ENCODE measurements around the gene LYSMD3. TPM values are rescaled to one million over a fixed set of nuclear protein-coding genes. Genes with fewer than 3 reads are reported as not detected.

Gene LYSMD3
- total and polyA plus RNA-seq, 5 experiments from 2014 or later = 6.6 to 26.9 (median 8.4) TPM

DNA sequence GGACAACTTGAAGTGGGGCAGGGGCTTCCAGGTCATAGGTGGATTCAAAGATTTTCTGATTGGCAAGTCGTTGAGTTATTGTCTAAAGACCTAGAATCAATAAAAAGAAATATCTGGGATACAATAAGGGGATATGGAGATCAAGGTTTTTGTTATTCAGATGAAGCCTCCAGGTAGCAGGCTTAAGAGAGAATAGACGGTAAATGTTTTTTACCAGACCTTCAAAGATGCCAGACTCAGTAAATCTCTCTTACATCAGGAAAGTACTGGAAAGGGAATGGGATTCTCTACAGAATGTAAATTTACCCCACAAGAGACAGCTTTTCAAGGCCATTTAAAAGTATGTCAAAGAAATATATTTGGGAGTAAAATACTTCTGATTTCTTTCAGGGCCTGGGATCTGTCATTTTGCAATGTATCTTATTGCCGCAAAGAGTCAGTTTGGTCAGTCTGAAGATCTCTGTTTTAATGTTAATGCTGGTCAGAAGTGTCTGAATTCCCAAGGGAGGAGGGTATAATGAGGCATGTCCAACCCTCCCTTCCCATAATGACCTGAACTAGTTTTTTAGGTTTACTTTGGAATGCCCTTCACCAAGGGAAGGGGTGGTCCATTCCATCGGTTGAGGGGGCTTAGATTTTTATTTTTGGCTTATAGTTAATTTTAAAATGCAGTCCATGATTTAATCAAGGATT is 13.6 kb upstream of the LYSMD3 start:
- Mint-ChIP-seq H3K27ac (no peak overlapping the region), H3K36me3 (no peaks in the 10 kb centered on the region), H3K9me3 (no peaks in the 10 kb centered on the region), H3K4me1 (no peaks in the 10 kb centered on the region), H3K4me3 (no peak overlapping the region), H3K27me3 (peaks cover 18 to 60% (median 34%) of the 10 kb centered on the region in 5 donors)
- ATAC-seq (no peak), DNase-seq (no peak)
- POLR2A ChIA-PET = no interaction called here

DNA sequence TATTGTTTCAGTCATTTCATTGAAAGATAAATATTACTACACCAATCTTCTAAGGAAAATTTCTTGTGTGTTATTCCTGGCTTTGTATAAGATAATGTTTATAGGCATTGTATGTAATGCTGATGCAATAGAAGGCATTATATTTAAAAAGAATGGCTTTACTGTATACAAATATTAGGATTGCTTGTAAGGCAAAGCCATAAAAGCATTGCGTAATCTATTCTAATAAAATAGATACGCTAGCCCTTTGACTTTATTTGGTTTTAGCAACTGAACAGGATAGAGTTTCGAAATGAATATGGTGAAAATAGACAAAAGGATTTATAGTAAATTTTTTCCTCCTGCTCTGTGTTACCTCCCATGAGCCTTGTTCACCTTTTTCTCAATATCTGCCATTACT is 5.5 kb upstream of the LYSMD3 start:
- Mint-ChIP-seq H3K27me3 (peaks cover 18 to 49% (median 21%) of the 10 kb centered on the region in 5 donors), H3K36me3 (no peaks in the 10 kb centered on the region), H3K27ac (no peak overlapping the region), H3K9me3 (no peaks in the 10 kb centered on the region), H3K4me3 (no peak overlapping the region), H3K4me1 (peaks cover 0 to 5% (median 1%) of the 10 kb centered on the region in 4 donors)
- DNase-seq = no peak
- no peak for ATAC-seq
- POLR2A ChIA-PET = interaction anchor here (0.6 kb wide), 1 partner anchor 846 kb away, joined by 4 read pairs; no protein-coding TSS in a partner anchor

DNA sequence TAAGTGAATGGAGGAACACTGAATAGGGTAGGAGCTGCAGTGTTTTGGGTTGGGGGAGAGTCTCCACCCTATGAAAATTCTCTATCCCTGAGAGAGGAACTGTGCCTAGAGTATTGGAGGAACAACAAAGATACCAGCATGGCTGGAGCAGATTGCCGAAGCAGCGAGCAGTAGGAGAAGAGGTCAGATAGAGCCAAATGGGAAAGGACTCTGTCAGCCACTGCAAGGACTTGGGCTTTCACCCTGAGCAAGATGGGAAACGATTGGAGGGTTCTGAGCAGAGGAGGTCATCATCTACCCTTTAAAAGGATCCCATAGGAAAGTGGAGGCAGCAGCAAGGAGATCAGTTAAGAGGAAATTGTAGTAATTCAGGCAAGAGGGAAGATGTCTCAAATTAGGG is 4.4 kb upstream of the LYSMD3 start:
- H3K27ac Mint-ChIP-seq = no peak overlapping the region
- H3K27me3 Mint-ChIP-seq = peaks cover 17 to 40% (median 20%) of the 10 kb centered on the region in 5 donors
- H3K4me1 Mint-ChIP-seq = peaks cover 0 to 8% (median 2%) of the 10 kb centered on the region in 4 donors
- no peak overlapping the region for H3K4me3 Mint-ChIP-seq
- H3K36me3 Mint-ChIP-seq = no peaks in the 10 kb centered on the region
- POLR2A ChIA-PET = no interaction called here
- ATAC-seq (no peak), DNase-seq (no peak)
- H3K9me3 Mint-ChIP-seq = no peaks in the 10 kb centered on the region

DNA sequence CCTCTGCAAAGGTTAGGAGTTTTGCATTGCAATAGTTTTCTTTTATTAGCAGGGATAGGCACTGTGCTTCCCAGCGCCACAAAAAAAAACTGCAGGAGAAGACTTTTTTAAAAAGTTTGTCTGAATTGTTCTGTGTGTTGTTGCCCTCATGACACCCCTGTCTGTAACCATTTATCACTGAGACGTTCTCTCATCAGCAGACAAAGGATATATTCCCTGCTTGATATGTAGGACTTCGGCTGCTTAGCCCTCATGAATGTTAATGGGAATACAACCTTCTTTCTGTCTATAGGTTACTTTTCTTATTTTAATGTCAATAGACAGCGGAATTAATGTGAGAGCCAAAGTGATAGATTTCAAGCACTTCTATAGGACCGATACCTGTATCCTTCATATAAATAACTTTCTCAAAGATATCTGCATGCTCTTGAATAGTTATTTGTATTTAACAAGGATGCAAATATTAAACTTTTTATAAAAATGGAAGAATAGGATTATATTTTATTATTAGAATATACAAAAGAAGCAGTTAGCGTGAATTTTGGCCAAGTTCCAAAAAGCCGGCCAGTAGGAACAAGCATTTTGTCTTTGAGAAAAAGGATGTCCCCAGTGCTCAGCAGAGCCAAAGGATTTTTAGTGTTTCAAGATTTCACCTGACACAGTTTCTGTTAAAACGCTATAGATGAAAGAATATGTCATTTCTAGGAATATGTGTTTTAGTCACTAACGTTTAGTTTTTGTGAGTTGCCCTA is 1.5 kb upstream of the LYSMD3 start:
- ATAC-seq = no peak
- peak overlapping the region in 4 of 10 donors; percentile 48 to 100 (median 100) for H3K4me3 Mint-ChIP-seq
- POLR2A ChIA-PET = interaction anchor here (2.9 to 3.1 kb wide), 2 partner anchors 56 to 121 kb away, joined by 40 to 50 read pairs; partner anchors contain the start of genes CETN3, MBLAC2 and POLR3G

GRCh38 chr5:90529939-90530677 is 724 bp upstream of the LYSMD3 start:
- Mint-ChIP-seq H3K4me1 (peaks cover 13 to 39% (median 31%) of the 10 kb centered on the region in 4 donors), H3K9me3 (no peaks in the 10 kb centered on the region)
- peak; percentile 66 to 71 for ATAC-seq

More for the DNA sequence above, 1.5 kb upstream of the LYSMD3 start:
- Mint-ChIP-seq H3K36me3 (peaks cover 0 to 11% (median 0%) of the 10 kb centered on the region in 3 donors), H3K27me3 (peaks cover 15 to 37% (median 18%) of the 10 kb centered on the region in 5 donors), H3K27ac (peak overlapping the region in 8 of 10 donors; percentile 83 to 100 (median 98)), H3K9me3 (no peaks in the 10 kb centered on the region), H3K4me1 (peaks cover 13 to 34% (median 29%) of the 10 kb centered on the region in 4 donors)
- DNase-seq = no peak

GRCh38 chr5:90528601-90529193 is 687 bp downstream of the LYSMD3 start:
- POLR2A ChIA-PET = interaction anchor here (0.7 to 3.1 kb wide), 5 partner anchors 52 to 856 kb away, joined by 3 to 50 read pairs (median 8); partner anchors contain the start of genes CETN3, MBLAC2 and POLR3G

More at GRCh38 chr5:90529939-90530677, 724 bp upstream of the LYSMD3 start:
- DNase-seq = peak in 6 of 10 donors; percentile 17 to 93 (median 68)
- Mint-ChIP-seq H3K27ac (peak overlapping the region; percentile 96 to 100 (median 99)), H3K36me3 (peaks cover 0 to 15% (median under 1%) of the 10 kb centered on the region in 3 donors), H3K4me3 (peak overlapping the region; percentile 95 to 100 (median 100)), H3K27me3 (peaks cover 8 to 29% (median 14%) of the 10 kb centered on the region in 5 donors)
- POLR2A ChIA-PET = interaction anchor here (0.7 to 3.1 kb wide), 6 partner anchors 56 to 1640 kb away, joined by 3 to 50 read pairs (median 5); partner anchors contain the start of genes CETN3, MBLAC2 and POLR3G

GRCh38 chr5:90519081-90519480 is 10.3 kb downstream of the LYSMD3 start:
- H3K27ac Mint-ChIP-seq = peak overlapping the region in 4 of 10 donors; percentile 11 to 64 (median 46)
- H3K27me3 Mint-ChIP-seq = no peaks in the 10 kb centered on the region
- ATAC-seq (no peak), DNase-seq (no peak)
- no peaks in the 10 kb centered on the region for H3K9me3 Mint-ChIP-seq
- POLR2A ChIA-PET = no interaction called here
- peaks cover 6 to 66% (median 25%) of the 10 kb centered on the region in 3 donors for H3K36me3 Mint-ChIP-seq
- no peak overlapping the region for H3K4me3 Mint-ChIP-seq
- peaks cover 8 to 26% (median 13%) of the 10 kb centered on the region in 4 donors for H3K4me1 Mint-ChIP-seq

More at GRCh38 chr5:90528601-90529193, 687 bp downstream of the LYSMD3 start:
- Mint-ChIP-seq H3K27me3 (peaks cover under 1 to 15% (median 7%) of the 10 kb centered on the region in 5 donors), H3K9me3 (no peaks in the 10 kb centered on the region), H3K27ac (peak overlapping the region; percentile 85 to 100 (median 99)), H3K4me3 (peak overlapping the region; percentile 95 to 100 (median 100)), H3K36me3 (peaks cover 0 to 27% (median 6%) of the 10 kb centered on the region in 3 donors), H3K4me1 (peaks cover 15 to 42% (median 32%) of the 10 kb centered on the region in 4 donors)
- peak in 7 of 10 donors; percentile 1 to 65 (median 49) for DNase-seq
- peak; percentile 7 to 42 for ATAC-seq

GRCh38 chr5:90518661-90519060 is 10.7 kb downstream of the LYSMD3 start:
- POLR2A ChIA-PET = no interaction called here
- H3K4me1 Mint-ChIP-seq = peaks cover 8 to 26% (median 13%) of the 10 kb centered on the region in 4 donors
- ATAC-seq = no peak
- H3K9me3 Mint-ChIP-seq = no peaks in the 10 kb centered on the region
- no peak overlapping the region for H3K4me3 Mint-ChIP-seq
- no peak for DNase-seq
- H3K27ac Mint-ChIP-seq = peak overlapping the region in 5 of 10 donors; percentile 11 to 64 (median 30)
- H3K27me3 Mint-ChIP-seq = no peaks in the 10 kb centered on the region
- peaks cover 6 to 62% (median 25%) of the 10 kb centered on the region in 3 donors for H3K36me3 Mint-ChIP-seq

- H3K4me1 Mint-ChIP-seq = peaks cover 0 to 10% (median 8%) of the 10 kb centered on the region in 4 donors
- peak overlapping the region in 4 of 10 donors; percentile 20 to 55 (median 36) for H3K27ac Mint-ChIP-seq
- POLR2A ChIA-PET = no interaction called here
- H3K36me3 Mint-ChIP-seq = peaks cover 0 to 23% (median 10%) of the 10 kb centered on the region in 3 donors
- no peak for DNase-seq
- H3K9me3 Mint-ChIP-seq = no peaks in the 10 kb centered on the region
- no peak for ATAC-seq
- H3K4me3 Mint-ChIP-seq = no peak overlapping the region
- H3K27me3 Mint-ChIP-seq = no peaks in the 10 kb centered on the region
These were observed 14.9 kb downstream of the LYSMD3 start for GRCh38 chr5:90514520-90514919.

DNA sequence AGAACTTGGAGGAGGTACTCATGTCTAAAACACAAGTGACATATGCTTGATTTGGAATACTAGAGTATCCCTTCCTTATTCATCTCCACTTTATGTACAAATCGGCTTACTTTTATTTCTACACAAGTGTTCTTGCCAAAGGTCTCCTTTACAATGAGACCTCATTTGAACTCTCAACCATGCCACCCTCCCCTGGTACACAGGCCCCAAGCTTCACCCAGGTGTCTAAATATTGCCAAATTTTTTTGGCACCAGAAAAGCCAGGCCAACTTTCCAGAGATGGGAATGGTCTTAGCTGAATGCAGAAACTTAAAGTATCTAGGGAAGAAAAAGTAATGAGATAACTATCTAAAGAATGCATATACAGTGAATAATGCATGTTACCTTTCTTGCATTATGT is 18.9 kb downstream of the LYSMD3 start:
- Mint-ChIP-seq H3K27ac (no peak overlapping the region), H3K4me3 (no peak overlapping the region), H3K9me3 (no peaks in the 10 kb centered on the region), H3K27me3 (no peaks in the 10 kb centered on the region), H3K4me1 (no peaks in the 10 kb centered on the region), H3K36me3 (peaks cover 0 to 5% (median 0%) of the 10 kb centered on the region in 3 donors)
- DNase-seq (no peak), ATAC-seq (no peak)
- POLR2A ChIA-PET = no interaction called here

DNA sequence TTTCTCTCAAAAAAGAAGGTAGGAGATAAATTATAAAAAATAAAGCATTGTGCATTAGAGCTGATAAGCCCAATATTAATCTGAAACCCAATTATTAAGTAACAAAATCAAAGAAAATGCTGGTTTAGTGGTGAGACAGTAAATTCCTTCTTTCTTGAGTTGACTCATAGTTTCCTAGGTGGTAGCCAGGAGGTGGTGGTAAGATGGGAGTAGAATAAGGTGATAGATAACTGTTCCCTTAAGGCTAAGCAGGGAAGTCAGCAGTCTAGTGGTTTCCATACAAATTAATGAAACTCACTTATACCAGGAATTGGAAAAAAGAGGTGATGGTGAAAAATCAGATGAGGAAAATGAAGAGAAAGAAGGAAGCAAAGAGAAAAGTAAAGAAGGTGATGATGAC is 23.2 kb downstream of the LYSMD3 start:
- H3K27ac Mint-ChIP-seq = no peak overlapping the region

GRCh38 chr5:90504743-90505142 is 24.6 kb downstream of the LYSMD3 start:
- Mint-ChIP-seq H3K4me3 (no peak overlapping the region), H3K4me1 (no peaks in the 10 kb centered on the region), H3K36me3 (peaks cover 0 to 6% (median 2%) of the 10 kb centered on the region in 3 donors), H3K27me3 (no peaks in the 10 kb centered on the region), H3K9me3 (no peaks in the 10 kb centered on the region), H3K27ac (no peak overlapping the region)
- POLR2A ChIA-PET = no interaction called here
- no peak for DNase-seq
- no peak for ATAC-seq

More for the DNA sequence above, 23.2 kb downstream of the LYSMD3 start:
- POLR2A ChIA-PET = no interaction called here
- DNase-seq (no peak), ATAC-seq (no peak)
- no peak overlapping the region for H3K4me3 Mint-ChIP-seq
- no peaks in the 10 kb centered on the region for H3K9me3 Mint-ChIP-seq
- H3K4me1 Mint-ChIP-seq = no peaks in the 10 kb centered on the region
- peaks cover 0 to 6% (median 2%) of the 10 kb centered on the region in 3 donors for H3K36me3 Mint-ChIP-seq
- no peaks in the 10 kb centered on the region for H3K27me3 Mint-ChIP-seq

Measured in naive thymus-derived CD8-positive, alpha-beta T cell (primary cell).